Nephron (organoid): Measurements from ENCODE around the gene ZNF786.
A peak's percentile ranks its signal among the peaks of the same experiment; 100 is the strongest.

Source experiments
- H3K27ac Mint-ChIP-seq, 3 experiments: 2 replicates each; pipeline ENCODE4 v1.8.0; 2020; ENCODE audit warnings: mixed read lengths in 3 of 3, mild to moderate bottlenecking in 2 of 3, moderate library complexity in 1 of 3
- H3K27me3 Mint-ChIP-seq: 2 replicates; pipeline ENCODE4 v1.8.0; 2021; ENCODE audit warnings: low read depth, mild to moderate bottlenecking, moderate library complexity, mixed read lengths
- H3K36me3 Mint-ChIP-seq: 2 replicates; pipeline ENCODE4 v1.8.0; 2020; ENCODE audit warnings: low read depth, mixed read lengths
- H3K4me1 Mint-ChIP-seq: 2 replicates; pipeline ENCODE4 v1.8.0; 2020; ENCODE audit warnings: mixed read lengths
- H3K4me3 Mint-ChIP-seq, 3 experiments: 2 replicates each; pipeline ENCODE4 v1.8.0; 2020; ENCODE audit warnings: mild to moderate bottlenecking in 3 of 3, mixed read lengths in 3 of 3, moderate library complexity in 2 of 3
- H3K9me3 Mint-ChIP-seq: 2 replicates; pipeline ENCODE4 v1.8.0; 2020; ENCODE audit warnings: mixed read lengths
- CTCF ChIP-seq, 3 experiments: fragments of 200-600 bp; sonication (generic); IDR thresholded peaks; one replicate each; pipeline ENCODE4 v1.5.0; 2021; ENCODE audit warnings: antibody characterized with exemption in 3 of 3; ENCODE audit not compliant: unreplicated experiment in 3 of 3

ZNF786 gene

GRCh38 chr7:149077594-149077993 is 12.9 kb downstream of the ZNF786 start:
- Mint-ChIP-seq H3K4me3 (no peak overlapping the region), H3K4me1 (no peaks in the 10 kb centered on the region), H3K27ac (no peak overlapping the region), H3K27me3 (no peaks in the 10 kb centered on the region), H3K9me3 (peaks cover 3% of the 10 kb centered on the region), H3K36me3 (peaks cover 59% of the 10 kb centered on the region)
- TF ChIP-seq CTCF (IDR thresholded peaks at IDR 0.05; ENCODE audit: unreplicated experiment in 3 of 3), result no peak

- no peak for TF ChIP-seq CTCF (IDR thresholded peaks at IDR 0.05; ENCODE audit: unreplicated experiment in 3 of 3)
- Mint-ChIP-seq H3K9me3 (no peaks in the 10 kb centered on the region), H3K4me3 (no peak overlapping the region), H3K27me3 (no peaks in the 10 kb centered on the region), H3K27ac (no peak overlapping the region), H3K36me3 (peaks cover 62% of the 10 kb centered on the region), H3K4me1 (no peaks in the 10 kb centered on the region)
Observed at GRCh38 chr7:149075286-149075685, 15.2 kb downstream of the ZNF786 start.

- Mint-ChIP-seq H3K36me3 (peaks cover 61% of the 10 kb centered on the region), H3K9me3 (no peaks in the 10 kb centered on the region), H3K27ac (no peak overlapping the region), H3K4me1 (no peaks in the 10 kb centered on the region), H3K27me3 (no peaks in the 10 kb centered on the region), H3K4me3 (no peak overlapping the region)
- no peak for TF ChIP-seq CTCF (IDR thresholded peaks at IDR 0.05; ENCODE audit: unreplicated experiment in 3 of 3)
Observed at GRCh38 chr7:149074116-149074885, 16.2 kb downstream of the ZNF786 start.

- Mint-ChIP-seq H3K27me3 (no peaks in the 10 kb centered on the region), H3K4me1 (no peaks in the 10 kb centered on the region), H3K4me3 (no peak overlapping the region), H3K27ac (no peak overlapping the region), H3K9me3 (no peaks in the 10 kb centered on the region), H3K36me3 (peaks cover 52% of the 10 kb centered on the region)
- TF ChIP-seq CTCF (IDR thresholded peaks at IDR 0.05; ENCODE audit: unreplicated experiment in 3 of 3), result no peak
Observed at GRCh38 chr7:149072438-149072775, 18.1 kb downstream of the ZNF786 start.

GRCh38 chr7:149071641-149072437 is 18.7 kb downstream of the ZNF786 start:
- H3K4me3 Mint-ChIP-seq, result no peak overlapping the region

More at GRCh38 chr7:149071641-149072437, 18.7 kb downstream of the ZNF786 start:
- Mint-ChIP-seq H3K27me3 (no peaks in the 10 kb centered on the region), H3K36me3 (peaks cover 47% of the 10 kb centered on the region), H3K9me3 (no peaks in the 10 kb centered on the region), H3K27ac (no peak overlapping the region), H3K4me1 (no peaks in the 10 kb centered on the region)
- TF ChIP-seq CTCF (IDR thresholded peaks at IDR 0.05; ENCODE audit: unreplicated experiment in 3 of 3), result peak in 1 of 3 experiments; percentile 29
